ENCODE measurements around the gene ALDH1B1. TPM values are rescaled to one million over a fixed set of nuclear protein-coding genes. Genes with fewer than 3 reads are reported as not detected.
A peak's percentile ranks its signal among the peaks of the same experiment; 100 is the strongest.

The ALDH1B1 gene
- total and polyA plus RNA-seq, 2 of the 13 experiments (the other 11 are each of a cell fraction or from before 2014, with no cell fraction given) = 45.1 to 125 TPM

DNA sequence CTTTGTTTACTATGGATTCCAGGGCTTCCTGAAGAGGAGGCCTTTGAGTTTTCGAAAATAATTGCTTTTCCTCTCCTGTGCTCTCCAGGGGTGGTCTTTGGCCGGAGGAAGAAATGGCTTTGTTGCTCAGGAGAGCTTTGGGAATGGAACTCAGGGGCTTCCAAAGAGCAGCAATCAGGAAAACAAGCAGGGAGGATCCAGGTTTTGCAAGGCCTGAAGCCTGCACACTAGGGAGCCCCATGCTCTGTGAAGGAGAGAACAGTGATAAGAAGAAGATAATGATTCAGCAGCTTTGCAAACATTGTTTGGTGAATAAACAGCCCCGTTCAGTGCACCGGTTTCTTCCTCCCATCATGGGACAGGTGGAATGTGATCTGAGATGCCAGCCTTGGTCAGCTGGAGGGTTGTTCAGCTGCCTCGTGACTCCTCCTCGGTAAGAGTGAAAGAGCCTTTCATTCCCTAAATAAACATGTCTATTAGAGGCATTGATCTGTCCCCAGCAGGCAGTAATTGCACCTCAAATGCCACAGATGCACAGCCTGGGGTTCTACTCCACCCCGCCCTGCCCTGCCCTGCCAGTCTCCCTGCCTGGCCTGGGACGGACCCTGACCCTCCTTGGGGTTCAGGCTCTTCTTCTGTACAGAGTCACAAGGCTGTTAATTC lies 11.5 kb upstream of the ALDH1B1 start (continued):
- TF ChIP-seq KDM2A (CRISPR knock-in tag; IDR thresholded peaks at IDR 0.05; ENCODE audit: borderline replicate concordance, low read depth) (peak; percentile 54; the same call in 1 of the 2 replicates), ARNT (IDR thresholded peaks at IDR 0.05) (no peak), SMAD9 (CRISPR knock-in tag; IDR thresholded peaks at IDR 0.05) (no peak), THYN1 (CRISPR knock-in tag; IDR thresholded peaks at IDR 0.05; ENCODE audit: borderline replicate concordance, low read depth) (no peak), MXD3 (CRISPR knock-in tag; IDR thresholded peaks at IDR 0.05) (0 out of 2 replicates have a peak, but pooled peaks have one; percentile 29), HMGXB4 (CRISPR knock-in tag; IDR thresholded peaks at IDR 0.05; ENCODE audit: borderline replicate concordance in 1 of 2, low read depth in 1 of 2) (peak in 1 of 2 experiments; percentile 60; a peak in 1 of 4 replicates), RFXANK (CRISPR knock-in tag; IDR thresholded peaks at IDR 0.05) (peak; percentile 86), ZNF160 (CRISPR knock-in tag; IDR thresholded peaks at IDR 0.05) (no peak), TGIF2 (CRISPR knock-in tag; IDR thresholded peaks at IDR 0.05) (peak; percentile 76; the same call in 1 of the 2 replicates), ZNF672 (CRISPR knock-in tag; IDR thresholded peaks at IDR 0.05) (no peak), SMYD3 (CRISPR knock-in tag; IDR thresholded peaks at IDR 0.05) (no peak), MYNN (CRISPR knock-in tag; IDR thresholded peaks at IDR 0.05; ENCODE audit: low read depth) (no peak), PLSCR1 (CRISPR knock-in tag; IDR thresholded peaks at IDR 0.05; ENCODE audit: borderline replicate concordance) (no peak), ZNF75D (CRISPR knock-in tag; IDR thresholded peaks at IDR 0.05; ENCODE audit: borderline replicate concordance) (no peak), ZNF839 (CRISPR knock-in tag; IDR thresholded peaks at IDR 0.05; ENCODE audit: borderline replicate concordance) (no peak), CREM (IDR thresholded peaks at IDR 0.05) (peak; percentile 76; the same call in 1 of the 2 replicates), CREM (CRISPR knock-in tag; IDR thresholded peaks at IDR 0.05) (no peak), NBN (conservative IDR thresholded peaks at IDR 0.05) (no peak), REST (IDR thresholded peaks at IDR 0.05; ENCODE audit: borderline replicate concordance in 1 of 2, low read depth in 1 of 2, low read length in 2 of 2) (peak in 1 of 2 experiments; percentile 51; a peak in 2 of 4 replicates), ZNF652 (CRISPR knock-in tag; IDR thresholded peaks at IDR 0.05; ENCODE audit: borderline replicate concordance, low read depth) (no peak; the same call in 1 of the 2 replicates), RBM22 (optimal IDR thresholded peaks at IDR 0.05; ENCODE audit: low read length) (no peak), IKZF4 (CRISPR knock-in tag; IDR thresholded peaks at IDR 0.05; ENCODE audit: borderline replicate concordance, low read depth, not compliant biosample characterization) (no peak), CBX1 (IDR thresholded peaks at IDR 0.05; ENCODE audit: low read depth) (peak; percentile 71), ZNF781 (CRISPR knock-in tag; IDR thresholded peaks at IDR 0.05; ENCODE audit: borderline replicate concordance, not compliant biosample characterization) (no peak)

All from HepG2 (cell line).